HepG2 (cell line): ENCODE results near the gene RHOT2. TPM values are rescaled to one million over a fixed set of nuclear protein-coding genes. Genes with fewer than 3 reads are reported as not detected.

Experiments used
- BORCS8-MEF2B ChIP-seq: sonication (generic); formaldehyde crosslinking; IDR thresholded peaks from 2 replicates; pipeline ENCODE4 v1.8.0; 2022; ENCODE audit warnings: mild to moderate bottlenecking, missing genetic modification reagents
- CCDC6 ChIP-seq: sonication (generic); formaldehyde crosslinking; IDR thresholded peaks from 2 replicates; pipeline ENCODE4 v1.8.1; 2022; ENCODE audit warnings: mild to moderate bottlenecking, missing genetic modification reagents, moderate library complexity
- CREB3 ChIP-seq: sonication (generic); formaldehyde crosslinking; IDR thresholded peaks from 2 replicates; pipeline ENCODE4 v1.5.0; 2020; ENCODE audit warnings: missing genetic modification reagents
- EZH2 ChIP-seq: conservative IDR thresholded peaks from 2 replicates; pipeline ENCODE4 v1.6.1; 2012; ENCODE audit warnings: mild to moderate bottlenecking, low read depth, low read length, moderate library complexity
- FOXO1 ChIP-seq: sonication (generic); formaldehyde crosslinking; IDR thresholded peaks from 2 replicates; pipeline ENCODE4 v1.4.0; 2020; ENCODE audit warnings: missing genetic modification reagents
- HNRNPH1 ChIP-seq: fragments of 200-400 bp; formaldehyde crosslinking; optimal IDR thresholded peaks from 2 replicates; pipeline ENCODE3; 2017; ENCODE audit warnings: mild to moderate bottlenecking, low read depth, low read length
- ISL2 ChIP-seq: sonication (generic); formaldehyde crosslinking; IDR thresholded peaks from 2 replicates; pipeline ENCODE4 v1.5.0; 2020; ENCODE audit warnings: missing genetic modification reagents
- KAT2B ChIP-seq: fragments of 150-350 bp; IDR thresholded peaks from 2 replicates; pipeline ENCODE4 v1.6.1; 2014; ENCODE audit warnings: low read depth, low read length, borderline replicate concordance
- MXI1 ChIP-seq: IDR thresholded peaks from 3 replicates; pipeline ENCODE4 v1.6.1; 2012; ENCODE audit warnings: low read depth, low read length, inconsistent platforms, borderline replicate concordance
- MYNN ChIP-seq: sonication (generic); formaldehyde crosslinking; IDR thresholded peaks from 2 replicates; pipeline ENCODE4 v1.4.0; 2020; ENCODE audit warnings: mild to moderate bottlenecking, low read depth, missing genetic modification reagents
- NFRKB ChIP-seq: fragments of 450-650 bp; IDR thresholded peaks from 2 replicates; pipeline ENCODE4 v1.6.1; 2017
- PHF20 ChIP-seq: sonication (generic); formaldehyde crosslinking; IDR thresholded peaks from 2 replicates; pipeline ENCODE4 v1.5.0; 2020; ENCODE audit warnings: mild to moderate bottlenecking, missing genetic modification reagents
- RBM39 ChIP-seq: fragments of 200-400 bp; formaldehyde crosslinking; IDR thresholded peaks from one replicate; pipeline ENCODE4 v1.6.1; 2018; ENCODE audit warnings: antibody characterized with exemption, mild to moderate bottlenecking, low read depth, low read length; ENCODE audit not compliant: poor library complexity, severe bottlenecking
- SMAD3 ChIP-seq: sonication (generic); formaldehyde crosslinking; IDR thresholded peaks from 2 replicates; pipeline ENCODE4 v1.4.0; 2020; ENCODE audit warnings: missing genetic modification reagents
- SMYD3 ChIP-seq: sonication (generic); formaldehyde crosslinking; IDR thresholded peaks from 2 replicates; pipeline ENCODE4 v1.8.1; 2023; ENCODE audit warnings: mild to moderate bottlenecking, missing genetic modification reagents
- TBX3 ChIP-seq: fragments of 450-650 bp; IDR thresholded peaks from 2 replicates; pipeline ENCODE4 v1.6.1; 2017; ENCODE audit warnings: antibody characterized with exemption, mild to moderate bottlenecking, inconsistent platforms, borderline replicate concordance
- TEAD2 ChIP-seq: sonication (generic); formaldehyde crosslinking; IDR thresholded peaks from 2 replicates; pipeline ENCODE4 v1.9.0; 2021; ENCODE audit warnings: missing genetic modification reagents
- THAP8 ChIP-seq: sonication (generic); formaldehyde crosslinking; IDR thresholded peaks from 2 replicates; pipeline ENCODE4 v1.5.1; 2020; ENCODE audit warnings: missing genetic modification reagents, mild to moderate bottlenecking, borderline replicate concordance
- TRAFD1 ChIP-seq: sonication (generic); formaldehyde crosslinking; IDR thresholded peaks from 2 replicates; pipeline ENCODE4 v1.5.1; 2020; ENCODE audit warnings: missing genetic modification reagents, mild to moderate bottlenecking, borderline replicate concordance
- ZBTB20 ChIP-seq: sonication (generic); formaldehyde crosslinking; IDR thresholded peaks from 2 replicates; pipeline ENCODE4 v1.8.1; 2023; ENCODE audit warnings: missing genetic modification reagents, low read depth, mild to moderate bottlenecking, borderline replicate concordance
- ZNF224 ChIP-seq: sonication (generic); formaldehyde crosslinking; IDR thresholded peaks from 2 replicates; pipeline ENCODE4 v1.5.0; 2020; ENCODE audit warnings: mild to moderate bottlenecking, missing genetic modification reagents
- ZNF446 ChIP-seq: sonication (generic); formaldehyde crosslinking; IDR thresholded peaks from 2 replicates; pipeline ENCODE4 v1.5.0; 2020; ENCODE audit warnings: mild to moderate bottlenecking, missing genetic modification reagents
- ZNF576 ChIP-seq: sonication (generic); formaldehyde crosslinking; IDR thresholded peaks from 2 replicates; pipeline ENCODE4 v1.4.0; 2020; ENCODE audit warnings: mild to moderate bottlenecking, missing genetic modification reagents
- ZNF678 ChIP-seq: sonication (generic); formaldehyde crosslinking; IDR thresholded peaks from 2 replicates; pipeline ENCODE4 v1.4.0; 2020; ENCODE audit warnings: mild to moderate bottlenecking, missing genetic modification reagents
- ZNF691 ChIP-seq: sonication (generic); formaldehyde crosslinking; IDR thresholded peaks from 2 replicates; pipeline ENCODE4 v1.4.0; 2020; ENCODE audit warnings: missing genetic modification reagents, low read depth, mild to moderate bottlenecking, borderline replicate concordance
- polyA plus RNA-seq, 8 experiments: library from polyadenylated mRNA; depleted of rRNA in 3 of 8; stranded (reverse) in 7 of 8; unstranded in 1 of 8; fragments of >200 nt; fragmentation: Illumina TruSeq in 4 of 8; extraction: Trizol in 4 of 8; gene quantifications; 2 replicates each; pipeline versions ENCODE4 v1.2.1 to v1.2.3, GENCODE V29; 2011 to 2016; ENCODE audit warnings: low read depth in 4 of 8, missing spikeins in 1 of 8, mixed read lengths in 1 of 8; ENCODE audit not compliant: insufficient read depth in 1 of 8
- total RNA-seq, 5 experiments: library from RNA; depleted of rRNA; stranded (reverse); fragments of >200 nt; fragmentation: Illumina TruSeq; extraction: Trizol; gene quantifications; 2 replicates each; pipeline ENCODE4 v1.2.3, GENCODE V29; 2016; ENCODE audit warnings: low read depth in 1 of 5

The RHOT2 gene
- total and polyA plus RNA-seq, 2 of the 13 experiments (the other 11 are each of a cell fraction or from before 2014, with no cell fraction given): 63.6 to 76.9 TPM

- peak; percentile 40; the same call in 1 of the 3 replicates for TF ChIP-seq MXI1
- TF ChIP-seq ZNF576 (CRISPR knock-in tag): 0 out of 2 replicates have a peak, but pooled peaks have one; percentile 40
- TF ChIP-seq NFRKB: no peak
- TF ChIP-seq HNRNPH1: no peak
- no peak for TF ChIP-seq EZH2
- TF ChIP-seq CCDC6 (CRISPR knock-in tag): peak; percentile 82
- TF ChIP-seq CREB3: peak; percentile 51; the same call in 1 of the 2 replicates
- peak; percentile 83 for TF ChIP-seq PHF20 (CRISPR knock-in tag)
- TF ChIP-seq ZNF446 (CRISPR knock-in tag): peak; percentile 76; the same call in 1 of the 2 replicates
- TF ChIP-seq ZNF691 (CRISPR knock-in tag): peak; percentile 73
- 0 out of 2 replicates have a peak, but pooled peaks have one; percentile 36 for TF ChIP-seq TEAD2 (CRISPR knock-in tag)
- 0 out of 2 replicates have a peak, but pooled peaks have one; percentile 47 for TF ChIP-seq ZNF224 (CRISPR knock-in tag)
- no peak for TF ChIP-seq SMYD3
- no peak for TF ChIP-seq KAT2B
- peak; percentile 51; the same call in 1 of the 2 replicates for TF ChIP-seq BORCS8-MEF2B
- 0 out of 2 replicates have a peak, but pooled peaks have one; percentile 11 for TF ChIP-seq ISL2 (CRISPR knock-in tag)
- TF ChIP-seq SMAD3: no peak
- 0 out of 2 replicates have a peak, but pooled peaks have one; percentile 21 for TF ChIP-seq ZBTB20 (CRISPR knock-in tag)
- TF ChIP-seq RBM39: no peak
- TF ChIP-seq FOXO1: no peak
- TF ChIP-seq MYNN (CRISPR knock-in tag): no peak
- TF ChIP-seq TBX3: no peak
- TF ChIP-seq THAP8 (CRISPR knock-in tag): peak; percentile 78; the same call in 1 of the 2 replicates
- TF ChIP-seq ZNF678: 0 out of 2 replicates have a peak, but pooled peaks have one; percentile 69
- TF ChIP-seq TRAFD1 (CRISPR knock-in tag): no peak
These were observed 53.2 kb downstream of the RHOT2 start, which contains the start of gene ANTKMT (continued) for GRCh38 chr16:720990-721764.
